ENCODE measurements around the gene CEACAM21. TPM values are rescaled to one million over a fixed set of nuclear protein-coding genes. Genes with fewer than 3 reads are reported as not detected.

CEACAM21 gene
- total RNA-seq, 1 experiment from 2014 or later, result not detected

DNA sequence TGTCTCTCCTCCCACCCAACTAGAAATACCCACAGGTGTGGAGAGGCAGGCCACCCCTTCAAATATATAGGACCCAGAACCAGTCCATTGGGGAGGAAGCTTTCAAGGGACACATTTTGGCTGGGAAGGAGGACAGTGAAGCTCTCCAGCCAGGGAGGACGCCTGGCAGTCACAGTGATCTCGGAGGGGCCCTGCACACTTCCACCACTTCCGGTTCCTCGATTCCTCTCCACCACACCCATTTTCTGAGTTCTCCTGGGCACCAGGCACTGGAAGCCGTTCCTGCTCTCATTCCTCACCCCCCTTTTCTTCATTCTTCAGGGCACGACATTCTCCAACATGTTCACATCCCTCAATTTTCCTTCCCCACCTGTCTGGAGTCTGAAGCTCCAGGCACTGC, 30.4 kb upstream of the CEACAM21 start:
- no peaks in the 10 kb centered on the region for H3K36me3 ChIP-seq
- DNase-seq, result no peak
- H3K4me3 ChIP-seq, result no peak overlapping the region
- no peaks in the 10 kb centered on the region for H3K9me3 ChIP-seq
- peaks cover 27% of the 10 kb centered on the region for H3K27me3 ChIP-seq

DNA sequence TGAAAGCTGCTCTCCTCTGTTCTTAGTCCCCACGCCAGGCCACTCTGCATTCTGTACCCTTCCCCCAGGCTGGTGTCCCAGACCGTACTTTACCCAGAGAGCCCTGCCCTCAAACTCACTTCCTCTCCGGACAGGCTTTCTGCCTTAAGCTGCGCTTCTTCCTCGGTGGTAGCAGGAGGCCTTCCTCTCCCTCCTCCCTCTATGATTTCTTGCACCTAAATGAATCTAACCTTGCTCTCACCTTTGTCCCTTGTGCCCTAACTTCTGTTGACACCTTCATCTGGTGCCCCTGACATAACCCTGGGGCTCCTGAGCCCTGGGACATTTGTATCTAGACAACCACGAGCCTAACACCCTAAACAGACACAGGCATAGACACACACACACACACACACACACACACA, 29.6 kb upstream of the CEACAM21 start:
- H3K4me3 ChIP-seq, result no peak overlapping the region
- DNase-seq, result no peak
- H3K36me3 ChIP-seq, result no peaks in the 10 kb centered on the region
- no peaks in the 10 kb centered on the region for H3K9me3 ChIP-seq
- H3K27me3 ChIP-seq, result peaks cover 30% of the 10 kb centered on the region

DNA sequence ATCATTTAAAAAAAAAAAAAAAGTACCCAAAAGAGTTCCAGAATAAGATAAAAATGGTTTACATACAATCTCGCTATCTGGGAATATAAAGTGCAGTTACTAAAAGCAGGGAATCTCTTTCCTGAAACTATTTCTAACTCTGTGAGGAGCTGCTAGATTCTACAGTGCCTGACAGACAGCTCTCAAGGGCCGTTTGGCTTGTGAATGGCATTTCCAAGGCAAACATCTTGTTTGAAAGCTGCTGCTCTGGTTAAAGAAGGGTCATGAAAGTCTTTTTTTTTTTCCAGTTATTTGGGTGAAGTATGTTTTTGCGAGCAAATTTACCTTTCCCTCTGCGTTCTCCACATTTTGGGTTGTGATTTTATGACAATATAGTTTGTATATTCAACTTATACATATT, 29.0 kb upstream of the CEACAM21 start:
- H3K4me3 ChIP-seq, result no peak overlapping the region
- no peaks in the 10 kb centered on the region for H3K36me3 ChIP-seq
- H3K27me3 ChIP-seq, result peaks cover 30% of the 10 kb centered on the region
- DNase-seq, result no peak
- H3K9me3 ChIP-seq, result no peaks in the 10 kb centered on the region

DNA sequence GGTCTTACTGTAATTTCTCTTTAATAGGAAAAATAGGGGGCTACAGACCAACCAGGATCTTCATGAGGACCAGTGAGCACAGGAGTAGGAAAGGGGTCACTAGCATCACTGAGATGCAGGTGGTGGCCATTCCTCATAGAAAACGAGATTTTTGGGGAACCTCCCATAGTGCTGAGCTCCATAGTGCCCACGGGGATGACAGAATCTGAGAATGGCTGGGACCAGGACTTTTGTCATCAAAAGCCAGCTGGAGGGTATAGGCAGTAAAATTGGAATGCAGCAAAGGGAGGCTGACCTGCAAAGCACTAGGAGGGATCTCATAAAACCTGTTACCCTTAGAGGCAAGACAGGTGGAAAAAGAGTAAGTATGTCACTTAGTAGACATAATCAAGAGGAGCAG, 28.4 kb upstream of the CEACAM21 start:
- DNase-seq, result no peak
- Histone ChIP-seq H3K9me3 (no peaks in the 10 kb centered on the region), H3K4me3 (no peak overlapping the region), H3K36me3 (no peaks in the 10 kb centered on the region), H3K27me3 (peaks cover 33% of the 10 kb centered on the region)

DNA sequence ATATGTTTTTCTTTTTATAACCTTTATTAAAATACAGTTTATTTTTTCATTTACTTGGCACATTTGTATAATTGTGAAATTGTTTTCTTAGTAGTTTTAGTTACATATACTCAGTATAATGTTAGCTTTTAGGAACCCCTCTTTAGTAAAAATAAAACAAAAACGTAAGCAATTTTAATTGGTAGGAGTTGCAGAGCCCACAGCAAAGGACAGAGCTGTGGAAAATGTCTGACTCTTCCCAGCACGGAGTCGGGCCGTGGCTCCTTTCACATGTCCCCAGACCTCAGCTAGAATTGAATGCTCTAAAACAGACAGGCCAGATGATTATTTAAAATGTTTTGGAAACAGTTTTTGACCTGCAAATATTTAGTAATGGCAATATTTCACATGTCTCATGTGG, 27.9 kb upstream of the CEACAM21 start:
- H3K36me3 ChIP-seq, result no peaks in the 10 kb centered on the region
- H3K4me3 ChIP-seq, result no peak overlapping the region
- no peak for DNase-seq
- no peaks in the 10 kb centered on the region for H3K9me3 ChIP-seq
- peaks cover 37% of the 10 kb centered on the region for H3K27me3 ChIP-seq

DNA sequence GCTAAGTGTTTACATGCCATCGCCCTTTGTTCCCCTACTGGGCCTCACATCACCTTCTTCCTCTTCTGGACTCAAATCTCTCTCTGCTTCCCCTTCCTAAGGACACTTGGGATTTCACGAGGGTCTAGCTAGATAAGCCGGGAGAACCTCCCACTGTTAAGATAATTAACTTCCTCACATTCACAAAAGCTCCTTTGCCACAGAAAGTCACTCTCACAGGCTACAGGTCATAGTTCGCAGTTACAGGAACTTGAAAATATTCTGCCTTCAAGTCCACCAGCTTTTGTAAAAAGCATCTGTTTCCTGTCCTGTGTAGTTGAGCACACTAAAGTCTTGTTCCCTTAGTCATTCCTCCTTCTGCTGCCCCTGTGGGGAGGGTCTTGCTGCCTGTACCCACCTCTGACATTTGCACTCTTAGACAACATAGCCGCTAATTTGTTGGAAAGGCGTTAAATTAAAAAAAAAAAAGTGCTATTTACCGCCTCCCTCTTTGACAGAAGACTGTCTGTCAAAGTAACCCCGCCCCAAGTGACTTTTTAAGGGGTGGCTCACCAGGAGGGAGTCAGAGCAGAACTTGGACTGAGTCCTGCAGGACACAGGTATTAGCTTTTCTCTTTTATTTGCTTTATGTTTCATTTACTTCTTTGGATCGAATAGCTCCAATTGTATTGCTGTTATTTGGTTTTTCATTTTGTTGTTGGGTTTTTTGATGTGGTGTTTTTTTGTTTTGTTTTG, 26.8 kb upstream of the CEACAM21 start:
- Histone ChIP-seq H3K36me3 (no peaks in the 10 kb centered on the region), H3K9me3 (no peaks in the 10 kb centered on the region), H3K4me3 (no peak overlapping the region), H3K27me3 (peaks cover 44% of the 10 kb centered on the region)
- DNase-seq, result no peak

DNA sequence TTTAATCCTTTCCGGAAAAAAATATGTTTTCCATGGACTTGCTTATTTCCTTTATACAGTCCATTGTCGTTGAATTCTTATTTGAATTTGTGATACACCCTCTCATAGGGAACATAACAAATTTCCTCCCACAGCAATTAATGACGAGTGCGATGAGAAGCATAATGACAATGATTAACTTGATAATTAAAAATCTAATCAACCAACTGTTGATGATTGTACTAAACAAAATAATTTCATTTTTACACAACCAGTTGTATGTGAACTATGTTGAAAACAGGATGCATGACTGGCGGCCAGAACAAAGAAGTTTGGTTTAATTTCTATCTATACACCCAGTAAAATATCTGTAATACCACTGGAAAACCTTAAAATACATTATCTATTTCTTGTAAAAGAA, 26.1 kb upstream of the CEACAM21 start:
- H3K36me3 ChIP-seq, result no peaks in the 10 kb centered on the region
- no peaks in the 10 kb centered on the region for H3K9me3 ChIP-seq
- H3K4me3 ChIP-seq, result no peak overlapping the region
- H3K27me3 ChIP-seq, result peaks cover 49% of the 10 kb centered on the region
- DNase-seq, result no peak

DNA sequence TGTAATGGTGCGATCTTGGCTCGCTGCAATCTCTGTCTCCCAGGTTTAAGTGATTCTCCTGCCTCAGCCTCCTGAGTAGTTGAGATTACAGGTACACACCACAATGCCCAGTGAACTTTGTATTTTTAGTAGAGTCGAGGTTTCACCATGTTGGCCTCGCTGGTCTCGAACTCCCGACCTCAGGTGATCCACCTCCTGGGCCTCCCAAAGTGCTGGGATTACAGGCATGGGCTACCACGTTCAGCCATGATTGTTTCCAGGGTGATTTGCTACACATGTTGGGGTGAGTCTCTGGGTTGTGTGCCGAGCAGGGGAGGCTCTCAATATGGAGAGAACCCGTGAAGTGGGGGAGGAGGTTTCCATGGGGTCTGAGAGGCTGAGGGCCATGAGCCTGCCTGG, 24.8 kb upstream of the CEACAM21 start:
- H3K9me3 ChIP-seq, result no peaks in the 10 kb centered on the region
- no peaks in the 10 kb centered on the region for H3K36me3 ChIP-seq
- H3K27me3 ChIP-seq, result peaks cover 58% of the 10 kb centered on the region
- no peak for DNase-seq
- no peak overlapping the region for H3K4me3 ChIP-seq

DNA sequence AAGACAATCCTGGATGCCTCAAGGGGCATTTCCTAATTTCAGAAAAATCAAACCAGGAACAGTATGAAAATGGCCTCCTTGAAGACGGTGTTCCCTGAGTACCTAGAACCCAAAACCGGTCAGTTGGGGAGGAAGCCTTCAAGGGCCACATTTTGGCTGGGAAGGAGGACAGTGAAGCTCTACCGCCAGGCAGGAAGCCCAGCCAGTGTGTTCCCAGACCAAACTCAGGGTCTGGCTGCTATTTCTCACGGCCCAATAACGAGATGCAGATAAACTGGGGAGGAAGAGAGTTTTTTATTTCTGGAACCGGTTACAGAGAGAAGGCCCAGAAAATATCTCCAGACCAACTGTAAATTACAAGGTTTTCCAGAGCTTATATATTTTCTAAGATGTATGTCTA, 24.3 kb upstream of the CEACAM21 start:
- H3K27me3 ChIP-seq, result peaks cover 58% of the 10 kb centered on the region
- no peaks in the 10 kb centered on the region for H3K36me3 ChIP-seq
- no peak overlapping the region for H3K4me3 ChIP-seq
- DNase-seq, result no peak
- H3K9me3 ChIP-seq, result no peaks in the 10 kb centered on the region

DNA sequence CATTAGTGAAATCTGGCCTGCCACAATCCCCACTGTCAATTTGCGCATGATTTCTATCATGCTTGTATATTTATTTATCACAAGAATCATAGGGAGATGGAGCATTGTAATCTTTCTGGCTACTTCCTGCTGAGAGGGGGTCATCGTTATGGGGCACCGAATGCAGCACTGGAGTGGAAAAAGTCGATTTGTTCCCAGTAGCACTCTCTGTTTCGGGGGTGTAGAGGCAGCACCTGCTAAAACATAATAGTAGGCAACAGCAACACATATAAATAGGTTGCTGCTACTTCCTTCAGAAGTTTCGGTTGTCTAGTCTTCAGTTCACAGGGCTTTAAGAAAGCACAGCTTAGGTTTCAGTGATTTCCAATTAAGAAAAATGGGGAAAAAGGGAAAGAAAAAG, 23.4 kb upstream of the CEACAM21 start:
- H3K27me3 ChIP-seq, result peaks cover 55% of the 10 kb centered on the region
- no peak overlapping the region for H3K4me3 ChIP-seq
- H3K9me3 ChIP-seq, result no peaks in the 10 kb centered on the region
- no peak for DNase-seq
- no peaks in the 10 kb centered on the region for H3K36me3 ChIP-seq

DNA sequence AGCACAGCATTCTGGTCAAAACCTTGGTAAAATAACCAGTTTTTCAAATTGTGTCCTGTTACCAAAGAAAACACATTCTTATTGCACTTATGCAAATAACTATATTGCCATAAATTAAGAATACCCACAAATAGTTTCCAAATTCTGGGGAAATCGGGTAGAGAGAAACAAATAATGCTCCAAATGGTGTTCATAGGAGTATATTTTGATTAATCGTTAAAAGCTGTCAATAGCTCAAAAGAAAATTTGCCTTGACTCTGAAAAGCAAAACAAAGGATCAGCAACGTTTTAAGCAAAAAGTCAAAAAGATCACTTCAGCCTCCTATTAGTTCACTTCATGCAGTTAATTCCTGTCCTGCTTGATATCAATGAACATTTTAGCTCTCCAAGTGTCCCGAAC, 22.2 kb upstream of the CEACAM21 start:
- H3K27me3 ChIP-seq, result peaks cover 59% of the 10 kb centered on the region
- DNase-seq, result no peak
- H3K36me3 ChIP-seq, result no peaks in the 10 kb centered on the region
- no peaks in the 10 kb centered on the region for H3K9me3 ChIP-seq
- no peak overlapping the region for H3K4me3 ChIP-seq

DNA sequence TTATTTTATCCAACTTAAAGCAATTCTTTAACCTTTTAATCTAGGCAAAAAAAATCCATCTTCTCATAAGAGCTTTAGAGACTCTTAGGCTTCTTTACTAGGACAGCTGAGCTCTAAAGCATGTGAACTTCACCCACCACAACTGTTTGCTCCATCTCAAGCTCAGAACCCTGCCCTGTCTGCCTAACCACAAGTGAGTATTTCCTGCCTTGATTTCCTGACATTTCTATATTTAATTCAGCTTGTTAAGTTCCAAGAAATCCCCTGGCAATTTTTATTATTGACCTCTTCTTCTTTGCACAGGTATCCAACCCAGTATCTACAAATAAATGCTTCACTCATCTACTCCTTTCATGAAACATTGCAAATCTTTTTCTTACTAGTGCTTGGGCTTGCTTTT, 21.1 kb upstream of the CEACAM21 start:
- Histone ChIP-seq H3K4me3 (no peak overlapping the region), H3K36me3 (no peaks in the 10 kb centered on the region), H3K27me3 (peaks cover 66% of the 10 kb centered on the region), H3K9me3 (no peaks in the 10 kb centered on the region)
- DNase-seq, result no peak

DNA sequence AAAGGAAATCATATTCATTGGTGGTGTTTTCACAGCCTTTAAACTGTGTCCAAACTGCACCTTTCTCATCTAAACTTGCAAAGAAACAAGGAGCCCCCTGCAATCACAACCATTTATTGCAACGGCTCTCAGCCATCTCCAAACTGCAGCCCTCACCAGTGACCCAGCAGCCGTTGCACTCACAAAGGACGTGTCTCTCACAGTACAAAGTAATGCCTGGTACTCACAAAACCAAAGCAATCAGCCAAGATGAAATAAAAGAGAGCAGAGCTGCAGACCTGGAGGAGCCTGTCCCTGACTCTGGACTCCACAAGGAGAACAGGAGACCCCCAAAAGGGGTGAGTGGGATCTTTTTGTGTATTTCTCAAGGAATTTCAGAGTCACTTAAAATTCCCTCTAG, 20.2 kb upstream of the CEACAM21 start:
- H3K9me3 ChIP-seq, result no peaks in the 10 kb centered on the region
- DNase-seq, result no peak
- H3K27me3 ChIP-seq, result peaks cover 61% of the 10 kb centered on the region
- no peaks in the 10 kb centered on the region for H3K36me3 ChIP-seq
- H3K4me3 ChIP-seq, result no peak overlapping the region

DNA sequence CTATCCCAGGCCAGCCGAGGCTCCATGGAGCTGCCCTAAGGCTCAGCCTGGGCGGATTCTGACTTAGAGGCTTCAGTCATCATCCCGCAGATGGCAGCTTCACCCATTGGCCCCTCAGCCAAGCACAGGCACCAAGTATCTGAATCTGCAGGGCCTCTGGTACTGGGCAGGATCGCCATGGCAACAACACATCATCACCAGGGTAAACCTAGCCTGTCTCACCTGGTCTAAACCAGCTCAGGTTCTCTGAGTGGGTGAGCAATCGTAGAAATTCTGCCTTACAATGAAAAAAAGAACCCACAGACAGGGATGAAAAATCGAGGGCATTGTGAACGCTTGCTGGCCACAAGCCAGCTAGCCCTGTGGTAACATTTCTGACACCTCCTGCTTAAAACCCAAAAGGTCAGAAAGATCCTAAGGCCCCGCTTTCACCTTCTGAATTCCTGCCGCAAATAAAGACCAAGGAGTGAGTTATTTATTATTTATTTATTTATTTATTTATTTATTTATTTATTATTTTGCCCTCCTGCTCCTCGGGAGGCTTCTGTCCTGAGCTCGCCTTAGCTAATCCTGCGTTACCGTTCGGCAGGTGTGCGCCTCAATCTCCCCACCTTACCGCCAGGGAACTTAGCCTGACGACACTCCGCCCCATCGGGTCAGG, 12.0 kb upstream of the CEACAM21 start:
- Histone ChIP-seq H3K9me3 (peaks cover 4% of the 10 kb centered on the region; the same call in 1 of the 2 replicates), H3K27me3 (peaks cover 68% of the 10 kb centered on the region), H3K4me3 (no peak overlapping the region), H3K36me3 (no peaks in the 10 kb centered on the region)
- no peak for DNase-seq

DNA sequence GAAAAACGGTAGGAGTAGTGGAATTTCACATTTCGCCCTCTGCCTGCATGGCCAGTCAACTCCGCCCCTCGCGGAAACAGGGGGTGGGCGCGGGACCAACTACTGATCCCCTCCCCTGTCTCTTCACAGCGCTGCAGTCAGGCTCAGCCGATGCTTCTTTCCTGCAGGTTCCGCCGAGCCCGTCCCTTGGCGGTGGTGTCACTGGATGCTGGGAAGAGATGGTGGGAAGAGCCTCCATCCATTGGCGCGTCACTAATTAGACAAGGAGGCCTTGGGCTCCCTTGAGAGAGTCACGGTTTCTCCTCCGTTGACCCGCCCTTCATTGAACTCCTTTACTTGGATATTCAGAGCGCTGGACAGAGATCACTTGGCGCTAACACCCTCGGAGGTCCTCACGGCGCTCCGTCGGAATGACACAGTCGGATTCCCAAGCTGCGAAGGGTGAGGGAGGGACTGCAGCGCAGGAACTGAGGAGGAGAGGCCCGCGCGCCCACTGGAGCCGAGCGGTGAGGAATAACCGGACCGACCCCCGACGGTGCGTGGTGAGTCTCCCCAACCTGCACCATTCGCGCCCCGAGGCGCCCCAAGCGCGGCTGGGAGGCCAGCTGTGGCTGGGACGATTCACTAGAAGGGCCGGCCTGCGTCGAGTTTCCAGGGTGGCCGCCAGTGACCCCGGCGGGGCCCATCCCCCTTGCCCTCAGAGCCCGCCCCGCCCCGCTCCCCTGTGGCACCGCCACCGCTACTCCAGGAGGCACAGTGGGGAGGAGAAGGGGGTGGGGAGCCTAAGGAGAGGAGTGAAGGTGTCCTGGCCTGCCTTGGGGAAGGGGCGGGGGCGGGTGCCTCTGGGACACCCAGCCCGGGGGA, 11.2 kb upstream of the CEACAM21 start:
- H3K27me3 ChIP-seq, result peaks cover 67% of the 10 kb centered on the region
- peaks cover 4% of the 10 kb centered on the region; the same call in 1 of the 2 replicates for H3K9me3 ChIP-seq
- DNase-seq, result no peak
- H3K36me3 ChIP-seq, result no peaks in the 10 kb centered on the region
- no peak overlapping the region for H3K4me3 ChIP-seq

DNA sequence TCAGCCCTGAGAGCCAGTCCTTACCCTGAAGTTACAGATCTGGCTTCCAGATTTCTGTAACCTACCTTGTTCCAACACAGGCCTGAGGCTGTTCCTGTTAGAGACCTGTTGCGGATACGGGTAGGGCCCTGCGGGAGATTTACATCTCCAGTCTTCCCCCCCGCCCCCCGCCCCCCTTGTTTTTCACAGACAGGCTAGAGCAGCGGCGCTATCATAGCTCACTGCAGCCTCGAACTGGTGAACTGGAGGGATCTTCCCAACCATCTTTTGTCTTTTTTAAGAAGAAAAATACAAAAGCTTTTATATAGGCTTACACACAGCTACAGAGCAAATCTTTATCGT, 10.6 kb upstream of the CEACAM21 start:
- no peak for DNase-seq
- no peaks in the 10 kb centered on the region for H3K36me3 ChIP-seq
- no peak overlapping the region for H3K4me3 ChIP-seq
- H3K27me3 ChIP-seq, result peaks cover 70% of the 10 kb centered on the region
- peaks cover 4% of the 10 kb centered on the region; the same call in 1 of the 2 replicates for H3K9me3 ChIP-seq

DNA sequence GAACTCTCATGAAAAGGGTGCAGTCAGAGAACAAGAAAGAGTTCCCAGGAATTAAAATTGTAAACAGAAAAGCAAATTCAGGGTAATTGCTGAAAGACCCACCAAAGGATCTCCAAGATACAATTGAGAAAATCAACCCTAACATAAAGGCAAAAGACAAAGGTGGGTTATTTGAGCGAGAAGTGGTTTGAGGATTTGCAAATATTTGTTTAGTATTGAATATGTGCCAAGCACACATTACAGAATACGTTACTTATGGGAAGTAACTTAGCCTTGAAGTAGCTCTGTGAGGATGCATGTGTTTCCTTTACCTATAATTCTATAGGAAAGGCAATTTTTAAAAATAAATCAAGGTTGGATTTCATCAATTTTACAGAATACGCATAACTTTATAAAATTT, 10.0 kb upstream of the CEACAM21 start:
- DNase-seq, result no peak
- H3K27me3 ChIP-seq, result peaks cover 67% of the 10 kb centered on the region
- H3K9me3 ChIP-seq, result peaks cover 4% of the 10 kb centered on the region; the same call in 1 of the 2 replicates
- no peaks in the 10 kb centered on the region for H3K36me3 ChIP-seq
- no peak overlapping the region for H3K4me3 ChIP-seq
